Activated CD4-positive, alpha-beta T cell treated with anti-CD3 and anti-CD28 coated beads, Interleukin-2, amount 50 U/mL, for 1 hour (primary cell): Measurements from ENCODE around the gene IL1RAPL1.

Experiments
- DNase-seq: peaks from one replicate; pipeline ENCODE4 v3.0.0-alpha.2; 2020

The IL1RAPL1 gene

DNA sequence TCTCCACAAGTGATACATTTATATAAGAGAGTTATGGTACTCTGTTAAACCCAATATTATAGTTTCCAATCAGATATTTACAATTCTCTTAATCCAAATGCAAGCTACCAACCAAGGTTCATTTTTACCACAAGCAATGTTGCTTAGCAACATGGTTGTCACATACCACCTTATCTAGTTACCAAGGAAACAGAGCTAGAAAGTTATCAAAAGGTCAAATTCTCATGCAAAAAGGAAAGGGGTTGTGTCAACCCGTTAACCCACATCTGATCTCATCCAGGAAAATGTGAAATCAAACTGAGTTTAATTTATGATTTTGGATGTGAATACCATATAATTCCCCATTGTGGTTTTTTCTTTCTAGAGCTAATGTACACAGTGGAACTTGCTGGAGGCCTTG, 1354.0 kb downstream of the IL1RAPL1 start:
- DNase-seq: no peak

DNA sequence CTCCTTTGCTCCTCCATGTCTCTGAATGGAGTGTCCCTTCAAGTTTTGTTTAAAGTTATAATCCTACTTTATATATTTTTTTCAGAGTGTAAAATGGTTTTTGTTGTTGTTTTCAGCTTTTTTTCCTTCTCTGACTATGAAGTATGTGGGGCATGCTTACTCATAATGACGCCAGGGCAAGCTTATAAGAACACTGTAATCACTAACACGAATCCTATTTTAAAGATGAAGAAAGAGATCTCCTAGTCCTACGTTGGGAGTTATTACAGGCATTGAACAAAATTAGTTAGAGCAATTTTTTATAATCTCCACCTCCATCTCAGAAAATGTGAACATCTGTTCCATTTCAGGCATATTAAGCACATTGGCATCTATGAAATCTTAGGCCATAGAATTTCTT, 1360.0 kb downstream of the IL1RAPL1 start:
- no peak for DNase-seq

DNA sequence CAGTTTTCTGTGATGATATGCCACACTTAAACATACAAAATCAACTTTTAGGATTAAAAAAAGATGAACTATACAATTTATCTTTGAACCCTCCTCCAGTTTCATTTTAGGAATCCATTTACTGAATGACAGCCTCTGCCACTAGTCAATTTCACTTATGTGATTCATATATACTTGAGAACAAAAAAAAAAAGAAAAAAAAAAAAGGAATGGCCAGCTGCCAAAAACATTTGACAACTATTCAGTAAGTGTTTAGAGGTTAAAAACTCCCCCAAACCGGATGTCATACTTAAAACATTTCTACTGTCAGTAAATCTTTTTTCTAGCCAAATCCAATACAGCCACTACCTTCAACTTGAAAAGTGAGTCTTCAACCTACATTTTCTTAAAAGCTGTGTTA, 1361.4 kb downstream of the IL1RAPL1 start:
- no peak for DNase-seq

DNA sequence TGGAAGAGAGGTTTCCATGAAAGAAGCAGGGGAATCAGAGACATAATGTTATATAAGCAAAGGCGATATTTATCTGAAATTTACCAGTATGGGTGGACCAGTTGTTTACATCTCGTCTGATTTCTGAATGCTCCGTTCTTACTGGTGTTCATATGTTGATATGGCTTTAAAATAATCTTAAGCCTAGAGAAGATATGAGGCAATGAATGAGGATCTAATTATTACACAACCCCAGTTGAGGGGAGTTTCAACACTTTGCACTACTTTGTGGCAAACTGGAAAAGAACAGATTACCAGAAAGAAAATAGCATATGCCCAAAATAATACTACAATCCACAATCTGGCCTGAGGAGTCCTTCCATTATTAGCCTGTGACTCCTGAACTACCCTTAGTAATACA, 1364.8 kb downstream of the IL1RAPL1 start:
- DNase-seq: no peak

DNA sequence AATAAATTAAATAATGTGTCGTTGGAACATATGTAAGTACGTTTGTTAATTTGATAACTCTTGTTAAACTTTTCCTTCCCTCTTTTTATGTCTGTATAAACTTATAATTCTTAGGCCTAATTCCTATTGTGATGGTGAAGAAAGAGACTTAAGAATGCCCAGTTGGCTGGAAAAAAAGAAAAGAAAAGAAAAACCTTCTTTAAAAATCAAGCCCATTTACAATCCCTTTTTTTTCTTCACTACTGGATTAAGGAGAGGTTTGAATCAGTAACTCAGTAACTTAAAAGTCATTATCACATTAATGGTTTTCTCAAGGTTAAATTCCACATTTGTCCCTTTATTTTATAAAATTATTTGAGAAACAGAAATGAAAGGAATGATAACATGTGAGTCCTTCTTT, 1374.8 kb downstream of the IL1RAPL1 start:
- no peak for DNase-seq

DNA sequence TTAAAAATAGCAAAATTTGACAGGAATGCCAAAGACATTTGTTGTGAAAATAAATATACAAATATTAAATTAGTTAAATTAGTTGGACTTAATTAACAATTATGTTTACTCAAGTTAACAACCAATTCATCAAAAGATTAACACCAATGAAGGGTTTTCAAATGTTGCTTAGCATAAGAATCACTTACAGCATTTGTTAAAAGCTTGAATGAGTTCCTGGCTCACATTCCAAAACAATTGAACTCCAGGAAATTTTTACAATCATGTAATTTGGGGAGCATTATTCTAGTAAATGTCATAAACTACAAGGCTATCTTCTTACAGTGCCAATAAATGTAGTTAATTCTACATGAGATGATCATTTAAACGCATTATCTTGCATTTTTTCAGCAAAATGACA, 1378.4 kb downstream of the IL1RAPL1 start:
- no peak for DNase-seq

DNA sequence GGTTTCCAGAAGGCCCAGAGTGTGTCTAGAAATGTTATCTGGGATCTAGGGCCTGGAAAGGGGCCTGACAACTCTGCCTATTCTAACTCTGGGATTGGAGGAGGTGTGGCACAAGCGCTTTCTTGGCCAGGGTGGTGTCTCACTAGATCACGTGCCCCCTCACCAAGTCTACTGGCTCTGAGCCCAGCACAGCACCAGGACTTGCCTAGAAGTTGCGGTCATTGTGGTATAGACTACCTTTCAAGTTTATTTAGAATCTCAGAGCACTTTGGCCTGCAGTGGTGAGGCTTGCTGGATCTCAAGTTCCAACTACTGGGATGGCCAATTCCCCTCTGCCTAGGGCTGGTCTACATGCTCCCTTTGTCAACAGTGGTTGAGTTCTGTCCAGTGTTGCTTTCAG, 1404.8 kb downstream of the IL1RAPL1 start:
- DNase-seq: no peak

DNA sequence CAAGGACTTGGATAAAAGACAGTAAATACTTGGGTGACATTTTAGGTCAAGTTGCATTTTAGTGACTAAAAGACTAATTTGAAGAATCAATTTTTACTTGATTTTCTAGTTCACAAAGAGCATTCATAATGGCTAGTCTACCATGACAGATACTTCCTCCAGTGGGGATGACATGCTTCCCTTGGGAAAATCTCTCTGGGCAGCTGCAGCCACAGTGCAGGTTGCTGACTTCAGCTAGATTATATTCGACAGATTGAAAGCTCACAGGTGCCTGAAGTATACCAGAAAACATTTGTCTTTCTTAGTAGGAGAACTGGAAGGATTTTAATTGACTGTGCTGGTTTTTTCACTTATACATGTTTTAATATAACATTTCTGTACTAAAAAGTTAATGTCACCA, 1418.6 kb downstream of the IL1RAPL1 start:
- DNase-seq: no peak
